Measurements from ENCODE around the gene EFHD2.
"Not testable (repeated sequence)": the region's sequence is repeated elsewhere in the genome, so short reads cannot be mapped to it uniquely, and the experiment has no call there.

Gene EFHD2

DNA sequence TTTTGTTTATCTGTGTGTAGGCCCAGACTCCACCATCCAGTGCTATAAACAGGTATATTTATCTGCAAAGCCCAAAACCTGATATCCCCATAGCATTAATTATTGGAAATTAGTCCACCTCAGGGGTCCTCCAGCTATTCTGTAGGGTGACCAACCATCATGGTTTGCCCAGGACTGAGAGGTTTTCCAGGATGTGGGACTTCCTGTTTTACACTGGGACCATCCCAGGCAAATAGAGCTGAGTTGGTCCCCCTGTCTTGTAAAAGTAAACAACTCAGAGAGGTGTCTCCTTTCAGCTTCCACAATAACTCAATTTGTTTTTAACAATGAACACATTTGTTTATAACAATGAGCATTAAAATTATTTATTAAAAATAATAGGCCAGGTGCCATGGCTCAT is 58.5 kb downstream of the EFHD2 start:
- Mint-ChIP-seq H3K4me1 (peaks cover 14% of the 10 kb centered on the region), H3K4me3 (no peak overlapping the region), H3K36me3 (ENCODE audit: low read depth) (no peaks in the 10 kb centered on the region), H3K27ac (no peak overlapping the region), H3K9me3 (peaks cover 4% of the 10 kb centered on the region), H3K27me3 (ENCODE audit: low read depth) (peaks cover 3% of the 10 kb centered on the region)
- TF ChIP-seq, protein P1, sequence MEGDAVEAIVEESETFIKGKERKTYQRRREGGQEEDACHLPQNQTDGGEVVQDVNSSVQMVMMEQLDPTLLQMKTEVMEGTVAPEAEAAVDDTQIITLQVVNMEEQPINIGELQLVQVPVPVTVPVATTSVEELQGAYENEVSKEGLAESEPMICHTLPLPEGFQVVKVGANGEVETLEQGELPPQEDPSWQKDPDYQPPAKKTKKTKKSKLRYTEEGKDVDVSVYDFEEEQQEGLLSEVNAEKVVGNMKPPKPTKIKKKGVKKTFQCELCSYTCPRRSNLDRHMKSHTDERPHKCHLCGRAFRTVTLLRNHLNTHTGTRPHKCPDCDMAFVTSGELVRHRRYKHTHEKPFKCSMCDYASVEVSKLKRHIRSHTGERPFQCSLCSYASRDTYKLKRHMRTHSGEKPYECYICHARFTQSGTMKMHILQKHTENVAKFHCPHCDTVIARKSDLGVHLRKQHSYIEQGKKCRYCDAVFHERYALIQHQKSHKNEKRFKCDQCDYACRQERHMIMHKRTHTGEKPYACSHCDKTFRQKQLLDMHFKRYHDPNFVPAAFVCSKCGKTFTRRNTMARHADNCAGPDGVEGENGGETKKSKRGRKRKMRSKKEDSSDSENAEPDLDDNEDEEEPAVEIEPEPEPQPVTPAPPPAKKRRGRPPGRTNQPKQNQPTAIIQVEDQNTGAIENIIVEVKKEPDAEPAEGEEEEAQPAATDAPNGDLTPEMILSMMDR (IDR thresholded peaks at IDR 0.05; ENCODE audit: unreplicated experiment in 3 of 3), result no peak

DNA sequence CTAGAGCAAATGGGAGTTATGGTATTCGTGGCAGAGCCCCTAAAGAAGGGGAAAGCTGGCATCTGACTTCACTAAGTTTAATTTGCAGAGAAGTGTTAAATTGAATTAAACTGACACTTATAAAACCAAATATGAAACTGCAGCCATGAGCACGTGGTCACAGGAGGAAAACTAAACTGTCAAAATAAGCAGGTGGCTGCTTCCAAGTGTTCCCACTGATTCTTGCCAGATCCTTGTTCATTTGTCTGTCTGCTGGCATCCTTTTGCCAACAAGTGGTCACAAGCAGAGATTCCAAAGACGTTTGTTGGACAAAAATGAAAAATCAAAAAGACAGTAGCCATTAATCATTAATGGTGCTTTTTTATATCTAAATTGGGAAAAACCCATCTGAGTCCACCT is 59.7 kb downstream of the EFHD2 start:
- peaks cover 4% of the 10 kb centered on the region for H3K9me3 Mint-ChIP-seq
- no peaks in the 10 kb centered on the region for H3K36me3 Mint-ChIP-seq (ENCODE audit: low read depth)
- no peak overlapping the region for H3K27ac Mint-ChIP-seq
- peaks cover 3% of the 10 kb centered on the region for H3K27me3 Mint-ChIP-seq (ENCODE audit: low read depth)
- H3K4me3 Mint-ChIP-seq, result no peak overlapping the region
- peaks cover 12% of the 10 kb centered on the region for H3K4me1 Mint-ChIP-seq
- TF ChIP-seq, protein P1 (IDR thresholded peaks at IDR 0.05; ENCODE audit: unreplicated experiment in 3 of 3), result no peak

DNA sequence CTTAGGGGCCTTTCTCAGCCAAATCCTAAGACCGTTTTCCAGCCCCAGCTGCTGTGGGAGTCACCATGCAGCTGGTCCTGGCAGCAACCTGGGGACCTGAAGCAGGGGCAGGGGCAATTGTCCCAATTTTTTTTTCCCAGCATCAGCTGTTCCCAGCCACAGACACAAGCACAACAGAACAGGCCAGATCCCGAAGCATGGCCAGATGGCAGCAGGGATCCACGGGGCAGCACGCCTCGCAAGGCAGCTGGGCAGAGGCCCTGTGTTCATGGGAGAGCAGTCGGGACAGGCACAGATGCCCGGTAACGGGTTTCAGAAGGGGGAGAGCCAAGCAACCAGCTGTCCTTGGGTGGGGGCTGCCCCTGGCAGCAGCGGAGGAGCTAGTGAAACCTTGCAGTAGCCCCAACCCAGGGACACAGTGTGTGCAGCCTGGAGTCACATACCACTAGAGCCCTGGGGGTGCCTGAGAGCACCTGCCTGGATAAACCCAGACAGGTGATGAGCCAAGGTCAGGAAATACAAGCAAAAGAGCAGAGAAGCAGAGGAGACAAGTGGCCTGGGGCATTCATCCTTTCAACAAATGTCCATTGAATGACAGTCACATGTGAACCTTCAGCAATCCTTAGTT is 60.2 kb downstream of the EFHD2 start:
- Mint-ChIP-seq H3K4me1 (peaks cover 15% of the 10 kb centered on the region), H3K27ac (peak overlapping the region; percentile 24 to 42 (median 30))
- not testable (repeated sequence) for H3K27me3 Mint-ChIP-seq (ENCODE audit: low read depth); H3K4me3 Mint-ChIP-seq; H3K9me3 Mint-ChIP-seq; H3K36me3 Mint-ChIP-seq (ENCODE audit: low read depth)

DNA sequence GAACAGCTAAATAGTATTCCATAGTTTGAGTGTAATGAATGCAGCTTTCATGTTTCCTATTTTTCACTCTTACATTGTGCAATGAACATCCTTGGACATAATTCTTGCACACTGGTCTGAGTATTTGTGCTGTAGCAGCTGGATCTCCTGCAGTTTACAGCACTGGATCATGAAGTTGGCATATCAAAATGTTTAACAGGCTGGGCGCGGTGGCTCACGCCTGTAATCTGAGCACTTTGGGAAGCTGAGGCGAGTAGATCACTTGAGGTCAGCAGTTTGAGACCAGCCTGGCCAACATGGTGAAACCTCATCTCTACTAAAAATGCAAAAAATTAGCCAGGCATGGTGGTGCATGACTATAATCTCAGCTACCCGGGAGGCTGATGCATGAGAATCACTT is 61.4 kb downstream of the EFHD2 start:
- not testable (repeated sequence) for H3K9me3 Mint-ChIP-seq; H3K27ac Mint-ChIP-seq; H3K36me3 Mint-ChIP-seq (ENCODE audit: low read depth); H3K4me3 Mint-ChIP-seq; H3K27me3 Mint-ChIP-seq (ENCODE audit: low read depth)
- H3K4me1 Mint-ChIP-seq, result peaks cover 22% of the 10 kb centered on the region

DNA sequence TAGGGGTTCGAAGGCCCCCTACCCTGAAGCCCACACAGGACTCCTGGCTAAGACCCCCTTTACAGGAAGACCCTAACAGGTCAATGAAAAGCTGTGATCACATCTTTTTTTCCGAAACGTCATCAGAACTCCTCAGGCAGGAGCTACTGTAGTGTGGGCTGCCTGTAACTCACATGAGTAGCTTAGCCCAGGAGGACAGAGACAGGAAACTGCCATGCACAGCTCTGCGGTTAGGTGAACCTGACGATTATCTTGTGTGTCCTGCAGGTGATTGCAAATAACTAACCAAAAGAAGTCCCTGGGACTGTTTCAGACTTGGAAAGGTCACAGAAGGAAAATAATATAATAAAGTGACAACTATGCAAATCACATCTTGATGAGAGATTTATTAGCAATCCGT is 62.0 kb downstream of the EFHD2 start:
- peaks cover 26% of the 10 kb centered on the region for H3K4me1 Mint-ChIP-seq
- H3K9me3 Mint-ChIP-seq, result not testable (repeated sequence)

DNA sequence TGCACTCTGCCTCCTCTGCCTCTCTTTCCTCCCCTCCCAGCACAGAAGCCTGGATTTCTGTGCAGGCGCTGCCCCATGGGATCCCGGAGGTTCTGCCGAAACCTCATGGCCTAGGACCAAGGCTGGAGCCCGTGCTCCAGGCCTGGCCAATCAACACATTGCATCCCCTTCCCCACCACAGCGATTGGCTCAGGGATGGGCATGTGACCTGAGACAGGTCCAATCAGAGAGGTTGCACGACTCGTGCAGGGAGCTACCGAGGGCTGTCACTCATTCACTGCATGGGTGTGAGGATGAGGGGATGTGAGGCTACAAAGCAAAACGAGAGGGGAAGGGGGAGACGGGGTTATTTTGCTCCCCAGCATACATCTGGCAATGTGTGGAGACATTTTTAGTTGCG is 62.9 kb downstream of the EFHD2 start:
- H3K9me3 Mint-ChIP-seq, result peaks cover 4% of the 10 kb centered on the region
- H3K27me3 Mint-ChIP-seq (ENCODE audit: low read depth), result peaks cover 3% of the 10 kb centered on the region
- TF ChIP-seq, protein P1 (IDR thresholded peaks at IDR 0.05; ENCODE audit: unreplicated experiment in 3 of 3), result no peak
- peaks cover 29% of the 10 kb centered on the region for H3K4me1 Mint-ChIP-seq
- no peak overlapping the region for H3K27ac Mint-ChIP-seq
- H3K36me3 Mint-ChIP-seq (ENCODE audit: low read depth), result no peaks in the 10 kb centered on the region
- H3K4me3 Mint-ChIP-seq, result no peak overlapping the region

More for the DNA sequence above, 62.0 kb downstream of the EFHD2 start:
- H3K27ac Mint-ChIP-seq; H3K4me3 Mint-ChIP-seq; H3K36me3 Mint-ChIP-seq (ENCODE audit: low read depth); H3K27me3 Mint-ChIP-seq (ENCODE audit: low read depth): not testable (repeated sequence)

DNA sequence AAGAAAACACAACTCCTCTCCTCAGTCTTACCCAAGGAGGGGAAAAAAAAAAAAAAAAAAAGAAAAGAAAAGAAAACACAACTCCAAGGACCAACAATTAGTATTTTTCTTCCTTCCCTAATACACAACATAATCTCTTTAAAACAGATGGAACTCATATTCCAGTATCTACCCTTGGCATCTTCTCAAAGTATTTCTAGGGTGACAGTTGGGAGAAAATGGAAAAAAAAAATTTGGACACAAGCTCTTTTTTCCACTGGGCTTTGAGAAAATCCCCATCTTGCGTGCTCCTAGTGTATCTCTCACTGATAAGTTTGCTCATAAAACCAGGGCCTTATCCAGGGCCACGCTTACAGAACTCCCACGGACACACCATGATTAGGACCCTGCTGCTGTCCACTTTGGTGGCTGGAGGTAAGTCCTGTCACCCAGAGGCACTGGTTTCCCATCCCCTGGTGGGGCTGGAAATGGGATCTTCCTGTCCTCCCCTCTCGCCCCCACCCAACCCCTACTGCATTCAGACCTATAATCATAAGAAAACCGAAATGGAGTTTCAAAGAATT is 66.1 kb downstream of the EFHD2 start, which contains the start of gene CELA2B:
Gene CELA2B, plus strand, starts transcription at position 353 of the 563 bp plus-strand sequence. Its CDS starts 22 bp downstream, at position 375.
- Mint-ChIP-seq H3K4me1 (peaks cover 23% of the 10 kb centered on the region), H3K27ac (peak within 1 kb of the TSS; percentile 15 to 73 (median 69)), H3K4me3 (peak within 1 kb of the TSS in 1 of 3 experiments; percentile 45), H3K36me3 (ENCODE audit: low read depth) (no peaks in the 10 kb centered on the region), H3K9me3 (no peaks in the 10 kb centered on the region), H3K27me3 (ENCODE audit: low read depth) (no peaks in the 10 kb centered on the region)
- TF ChIP-seq, protein P1 (IDR thresholded peaks at IDR 0.05; ENCODE audit: unreplicated experiment in 3 of 3), result no peak

Data from nephron (organoid).